ENCODE measurements around the gene ARMC12. TPM values are rescaled to one million over a fixed set of nuclear protein-coding genes. Genes with fewer than 3 reads are reported as not detected.

Gene ARMC12
- total RNA-seq, 1 experiment from 2014 or later, result 1.0 TPM

- Mint-ChIP-seq H3K9me3 (no peaks in the 10 kb centered on the region), H3K36me3 (no peaks in the 10 kb centered on the region; the same call in 1 of the 2 replicates), H3K4me3 (no peak overlapping the region), H3K27ac (peak overlapping the region; percentile 24; the same call in 1 of the 2 replicates), H3K27me3 (ENCODE audit: low read depth) (no peaks in the 10 kb centered on the region), H3K4me1 (peaks cover 18% of the 10 kb centered on the region)
- ATAC-seq (no peak), DNase-seq (ENCODE audit: low spot score) (peak; percentile 30)
- POLR2A ChIA-PET, result interaction anchor here (0.6 to 2.8 kb wide), 3 partner anchors 26 to 1378 kb away, joined by 3 to 11 read pairs (median 7); no protein-coding TSS in a partner anchor
- CTCF ChIA-PET, result interaction anchor here (1.1 to 1.5 kb wide), 3 partner anchors 11 to 243 kb away, joined by 3 to 6 read pairs (median 5); partner anchors contain the start of gene ARMC12
- TF ChIP-seq HMGXB4 (CRISPR knock-in tag; IDR thresholded peaks at IDR 0.05), result no peak
- no peak for TF ChIP-seq OVOL2 (CRISPR knock-in tag; IDR thresholded peaks at IDR 0.05; ENCODE audit: borderline replicate concordance)
- no peak for TF ChIP-seq MLX (CRISPR knock-in tag; IDR thresholded peaks at IDR 0.05)
- no peak for TF ChIP-seq TP53 (CRISPR knock-in tag; IDR thresholded peaks at IDR 0.05)
- no peak for TF ChIP-seq SP1 (CRISPR knock-in tag; conservative IDR thresholded peaks at IDR 0.05)
- TF ChIP-seq NFATC4 (CRISPR knock-in tag; IDR thresholded peaks at IDR 0.05), result no peak
- TF ChIP-seq SMAD3 (CRISPR knock-in tag; IDR thresholded peaks at IDR 0.05; ENCODE audit: borderline replicate concordance), result no peak
Measured at GRCh38 chr6:35765739-35766138, 28.9 kb downstream of the ARMC12 start.

- Mint-ChIP-seq H3K27me3 (ENCODE audit: low read depth) (no peaks in the 10 kb centered on the region), H3K9me3 (no peaks in the 10 kb centered on the region), H3K36me3 (no peaks in the 10 kb centered on the region), H3K4me3 (no peak overlapping the region), H3K4me1 (peaks cover 15% of the 10 kb centered on the region), H3K27ac (no peak overlapping the region)
- DNase-seq (ENCODE audit: low spot score), result no peak
- ChIA-PET POLR2A (interaction anchor here (0.7 kb wide), 1 partner anchor 260 kb away, joined by 5 read pairs; no protein-coding TSS in a partner anchor), CTCF (interaction anchor here (0.6 to 1.3 kb wide), 2 partner anchors 11 to 45 kb away, joined by 3 read pairs; no protein-coding TSS in a partner anchor)
- no peak for TF ChIP-seq ZNF512 (CRISPR knock-in tag; IDR thresholded peaks at IDR 0.05; ENCODE audit: borderline replicate concordance)
- ATAC-seq, result no peak
Measured at GRCh38 chr6:35769211-35769610, 32.4 kb downstream of the ARMC12 start.

GRCh38 chr6:35771343-35771627 is 34.5 kb downstream of the ARMC12 start:
- TF ChIP-seq ZNF512 (CRISPR knock-in tag; IDR thresholded peaks at IDR 0.05; ENCODE audit: borderline replicate concordance) (no peak), E2F4 (CRISPR knock-in tag; IDR thresholded peaks at IDR 0.05; ENCODE audit: borderline replicate concordance, low read depth) (no peak), ERG (CRISPR knock-in tag; IDR thresholded peaks at IDR 0.05) (no peak), AR (CRISPR knock-in tag; IDR thresholded peaks at IDR 0.05) (no peak), FOXJ3 (CRISPR knock-in tag; IDR thresholded peaks at IDR 0.05; ENCODE audit: borderline replicate concordance) (no peak), ZBTB43 (CRISPR knock-in tag; IDR thresholded peaks at IDR 0.05) (no peak), NFYB (CRISPR knock-in tag; conservative IDR thresholded peaks at IDR 0.05; ENCODE audit: low read depth) (no peak), ELF4 (CRISPR knock-in tag; IDR thresholded peaks at IDR 0.05; ENCODE audit: low read depth) (no peak), ZNF416 (CRISPR knock-in tag; IDR thresholded peaks at IDR 0.05) (no peak), JUN (CRISPR knock-in tag; IDR thresholded peaks at IDR 0.05) (no peak), MLX (CRISPR knock-in tag; IDR thresholded peaks at IDR 0.05) (no peak)
- DNase-seq (ENCODE audit: low spot score), result no peak
- no peak for ATAC-seq
- POLR2A ChIA-PET, result no interaction called here
- Mint-ChIP-seq H3K9me3 (no peaks in the 10 kb centered on the region), H3K36me3 (no peaks in the 10 kb centered on the region), H3K27ac (no peak overlapping the region), H3K27me3 (ENCODE audit: low read depth) (peaks cover 7% of the 10 kb centered on the region), H3K4me1 (peaks cover 14% of the 10 kb centered on the region), H3K4me3 (no peak overlapping the region)
- CTCF ChIA-PET, result interaction anchor here (0.6 to 2.2 kb wide), 3 partner anchors 14 to 249 kb away, joined by 3 to 7 read pairs (median 4); no protein-coding TSS in a partner anchor
